IMR-90 (cell line): ENCODE data around the gene TMTC2. TPM values are rescaled to one million over a fixed set of nuclear protein-coding genes. Genes with fewer than 3 reads are reported as not detected.

Source experiments
- ATAC-seq: fragments of 200-7000 bp; cut with Tn5 transposase; 2 replicates; pipeline ENCODE4 v1.9.1; 2020; ENCODE audit warnings: low read depth, mild to moderate bottlenecking, moderate library complexity
- BruUV-seq: library from RNA; stranded (reverse); fragments of 400-500 nt; replicated peaks from 2 replicates; lab custom pipeline; 2021; lab: Mats Ljungman, UMichigan
- CTCF ChIA-PET: fragments of 300-600 bp; formaldehyde crosslinking; extraction: SDS; loops from one replicate; lab custom pipeline; 2021; ENCODE audit warnings: antibody characterized with exemption; lab: Yijun Ruan, JAX
- POLR2A ChIA-PET: fragments of 300-600 bp; sonication (Branson Sonifier 250); formaldehyde crosslinking; loops from one replicate; lab custom pipeline; 2022; ENCODE audit warnings: antibody characterized with exemption; ENCODE audit not compliant: unreplicated experiment; lab: Charles Lee
- DNase-seq: peaks from one replicate; pipeline ENCODE4 v3.0.0; 2013
- H2AFZ ChIP-seq: replicated peaks from 2 replicates; pipeline ENCODE3; 2013; ENCODE audit warnings: low read length, mild to moderate bottlenecking; ENCODE audit not compliant: poor library complexity
- H2AK5ac ChIP-seq: 2 replicates; pipeline ENCODE4 v1.6.1; 2013; ENCODE audit warnings: low read depth, low read length, inconsistent platforms
- H2AK9ac ChIP-seq: replicated peaks from 2 replicates; pipeline ENCODE3; 2013; ENCODE audit warnings: mild to moderate bottlenecking, low read depth, low read length, moderate library complexity; ENCODE audit not compliant: poor library complexity
- H2BK120ac ChIP-seq: 2 replicates; pipeline ENCODE4 v1.6.1; 2013; ENCODE audit warnings: low read depth, low read length, inconsistent platforms
- H2BK15ac ChIP-seq: 3 replicates; pipeline ENCODE4 v1.6.1; 2013; ENCODE audit warnings: low read depth, low read length, inconsistent platforms
- H2BK20ac ChIP-seq: 2 replicates; pipeline ENCODE4 v1.6.1; 2013; ENCODE audit warnings: low read depth, mild to moderate bottlenecking, inconsistent platforms, low read length, moderate library complexity
- H2BK5ac ChIP-seq: 2 replicates; pipeline ENCODE4 v1.6.1; 2013; ENCODE audit warnings: mild to moderate bottlenecking, low read depth, low read length, inconsistent platforms; ENCODE audit not compliant: poor library complexity, severe bottlenecking
- H3K14ac ChIP-seq: replicated peaks from 2 replicates; pipeline ENCODE4 v1.6.1; 2013; ENCODE audit warnings: low read depth, low read length, inconsistent platforms
- H3K18ac ChIP-seq: 2 replicates; pipeline ENCODE4 v1.6.1; 2013; ENCODE audit warnings: low read depth, low read length, control low read depth
- H3K23ac ChIP-seq: 2 replicates; pipeline ENCODE4 v1.6.1; 2013; ENCODE audit warnings: low read depth, low read length, inconsistent platforms
- H3K27ac ChIP-seq: 2 replicates; pipeline ENCODE4 v1.5.1; 2013; ENCODE audit warnings: mild to moderate bottlenecking, control low read depth, low read length; ENCODE audit not compliant: insufficient read depth
- H3K27me3 ChIP-seq: 2 replicates; pipeline ENCODE4 v1.6.1; 2013; ENCODE audit warnings: low read length; ENCODE audit not compliant: control insufficient read depth, insufficient read depth
- H3K36me3 ChIP-seq: 2 replicates; pipeline ENCODE4 v1.6.1; 2013; ENCODE audit warnings: low read length, mixed read lengths; ENCODE audit not compliant: control insufficient read depth, insufficient read depth
- H3K4ac ChIP-seq: 2 replicates; pipeline ENCODE4 v1.6.1; 2013; ENCODE audit warnings: low read depth, low read length, inconsistent platforms
- H3K4me1 ChIP-seq: 2 replicates; pipeline ENCODE4 v1.6.1; 2013; ENCODE audit warnings: low read length, mixed read lengths; ENCODE audit not compliant: control insufficient read depth, insufficient read depth
- H3K4me2 ChIP-seq: 2 replicates; pipeline ENCODE4 v1.6.1; 2013; ENCODE audit warnings: low read depth, mild to moderate bottlenecking, control low read depth, low read length, moderate library complexity
- H3K4me3 ChIP-seq: 2 replicates; pipeline ENCODE4 v1.5.1; 2013; ENCODE audit warnings: low read depth, mild to moderate bottlenecking, control low read depth, low read length, moderate library complexity; ENCODE audit not compliant: insufficient read depth
- H3K56ac ChIP-seq: 2 replicates; pipeline ENCODE4 v1.6.1; 2013; ENCODE audit warnings: low read length, inconsistent platforms; ENCODE audit not compliant: insufficient read depth; ENCODE audit errors: extremely low read depth
- H3K79me1 ChIP-seq, 2 experiments: 2 replicates each; pipeline ENCODE4 v1.6.1; 2013; ENCODE audit warnings: low read length in 2 of 2, inconsistent platforms in 1 of 2, low read depth in 1 of 2
- H3K9ac ChIP-seq: 2 replicates; pipeline ENCODE4 v1.6.1; 2013; ENCODE audit warnings: low read depth, low read length, control low read depth
- H3K9me1 ChIP-seq: 2 replicates; pipeline ENCODE4 v1.6.1; 2013; ENCODE audit warnings: low read length, inconsistent platforms; ENCODE audit not compliant: insufficient read depth
- H3K9me3 ChIP-seq: 2 replicates; pipeline ENCODE4 v1.6.1; 2013; ENCODE audit warnings: low read length; ENCODE audit not compliant: control insufficient read depth, insufficient read depth
- H4K20me1 ChIP-seq: 2 replicates; pipeline ENCODE4 v1.6.1; 2013; ENCODE audit warnings: low read length, inconsistent platforms; ENCODE audit not compliant: insufficient read depth
- H4K5ac ChIP-seq: 2 replicates; pipeline ENCODE4 v1.6.1; 2013; ENCODE audit warnings: mild to moderate bottlenecking, low read depth, low read length, control low read depth
- H4K8ac ChIP-seq, 2 experiments: 2 replicates each; pipeline ENCODE4 v1.6.1; 2013; ENCODE audit warnings: low read depth in 2 of 2, low read length in 2 of 2, control low read depth in 1 of 2, inconsistent platforms in 1 of 2
- H4K91ac ChIP-seq: 2 replicates; pipeline ENCODE4 v1.6.1; 2013; ENCODE audit warnings: low read depth, low read length, inconsistent platforms; ENCODE audit not compliant: insufficient read depth
- BHLHE40 ChIP-seq: fragments of 150-350 bp; IDR thresholded peaks from 2 replicates; pipeline ENCODE4 v1.6.1; 2016; ENCODE audit warnings: mild to moderate bottlenecking, low read depth, low read length
- CEBPB ChIP-seq: IDR thresholded peaks from 2 replicates; pipeline ENCODE4 v1.6.1; 2012; ENCODE audit warnings: low read depth, low read length, improper control_type of control experiment
- CHD1 ChIP-seq: IDR thresholded peaks from 2 replicates; pipeline ENCODE4 v1.6.1; 2012; ENCODE audit warnings: low read depth, low read length, improper control_type of control experiment
- ELK1 ChIP-seq: fragments of 150-350 bp; IDR thresholded peaks from 2 replicates; pipeline ENCODE4 v1.6.1; 2016; ENCODE audit warnings: low read depth, mild to moderate bottlenecking, low read length, moderate library complexity, borderline replicate concordance
- FOS ChIP-seq: fragments of 150-350 bp; IDR thresholded peaks from 2 replicates; pipeline ENCODE4 v1.6.1; 2016; ENCODE audit warnings: low read depth, low read length
- MAZ ChIP-seq: IDR thresholded peaks from 2 replicates; pipeline ENCODE4 v1.6.1; 2012; ENCODE audit warnings: low read depth, mild to moderate bottlenecking, low read length, improper control_type of control experiment, moderate library complexity, borderline replicate concordance
- MXI1 ChIP-seq: IDR thresholded peaks from 2 replicates; pipeline ENCODE4 v1.6.1; 2012; ENCODE audit warnings: low read depth, mild to moderate bottlenecking, low read length, moderate library complexity, borderline replicate concordance
- NFE2L2 ChIP-seq: fragments of 150-350 bp; IDR thresholded peaks from 2 replicates; pipeline ENCODE4 v1.6.1; 2016; ENCODE audit warnings: low read depth, mild to moderate bottlenecking, low read length
- POLR2A ChIP-seq: IDR thresholded peaks from 2 replicates; pipeline ENCODE4 v1.6.1; 2012; ENCODE audit warnings: mild to moderate bottlenecking, low read depth, low read length
- RAD21 ChIP-seq: IDR thresholded peaks from 2 replicates; pipeline ENCODE4 v1.6.1; 2012; ENCODE audit warnings: low read length, improper control_type of control experiment
- RCOR1 ChIP-seq: IDR thresholded peaks from 2 replicates; pipeline ENCODE4 v1.6.1; 2012; ENCODE audit warnings: mild to moderate bottlenecking, low read length, improper control_type of control experiment; ENCODE audit not compliant: insufficient replicate concordance
- RFX5 ChIP-seq: IDR thresholded peaks from 2 replicates; pipeline ENCODE4 v1.8.0; 2012; ENCODE audit warnings: low read depth, mild to moderate bottlenecking, low read length, moderate library complexity
- USF2 ChIP-seq: fragments of 150-350 bp; IDR thresholded peaks from 2 replicates; pipeline ENCODE4 v1.6.1; 2017; ENCODE audit warnings: mild to moderate bottlenecking, antibody characterized with exemption, low read length, low read depth
- WGBS, 2 experiments: methylation state at CpG; one replicate each; pipeline versions ENCODE4 v1.1.5 to v1.1.7; 2013; ENCODE audit warnings: missing lambda C conversion rate in 2 of 2; ENCODE audit not compliant: insufficient read length in 1 of 2; ENCODE audit errors: extremely low coverage in 2 of 2; 5-methylcytosine and 5-hydroxymethylcytosine counted together
- dilution Hi-C: fragments of 300-500 bp; cut with HindIII; formaldehyde crosslinking; loops from one replicate; pipeline ENCODE4 v1.14.3; 2018; ENCODE audit warnings: low sequenced_read_pairs; ENCODE audit not compliant: unreplicated experiment
- in situ Hi-C: fragments of 300-500 bp; cut with MboI; formaldehyde crosslinking; loops from 3 replicates; pipeline ENCODE4 v1.14.3; 2019; ENCODE audit warnings: low sequenced_read_pairs, inconsistent platforms, mixed read lengths
- intact Hi-C: fragments of 100-400 bp; cut with micrococcal nuclease; formaldehyde crosslinking; loops from 2 replicates; pipeline ENCODE4 v1.10.0; 2022
- polyA plus RNA-seq, 3 experiments: library from polyadenylated mRNA; depleted of rRNA; stranded (reverse); fragments of >200 nt; gene quantifications; 2 replicates each; pipeline ENCODE4 v1.2.3, GENCODE V29; 2012; ENCODE audit warnings: low replicate concordance in 1 of 3
- total RNA-seq: library from RNA; depleted of rRNA; stranded (reverse); fragments of >200 nt; gene quantifications from 2 replicates; pipeline ENCODE4 v1.2.3, GENCODE V29; 2012

Gene TMTC2
- total and polyA plus RNA-seq, 2 of the 4 experiments (the other 2 are of a cell fraction) = 0.56 to 1.4 TPM

GRCh38 chr12:82832096-82832495 is 145.4 kb downstream of the TMTC2 start:
- intact Hi-C loops = no loop called here
- no peak overlapping the region for H2AK9ac ChIP-seq
- H4K8ac ChIP-seq = no peak overlapping the region
- no peak overlapping the region for H2BK15ac ChIP-seq
- ChIA-PET CTCF (interaction anchor here (0.6 to 0.7 kb wide), 2 partner anchors 914 to 1675 kb away, joined by 3 to 5 read pairs; no protein-coding TSS in a partner anchor), POLR2A (no interaction called here)
- H3K56ac ChIP-seq = no peak overlapping the region
- no peaks in the 10 kb centered on the region for H3K36me3 ChIP-seq
- H3K9me1 ChIP-seq = no peaks in the 10 kb centered on the region
- H3K9ac ChIP-seq = no peak overlapping the region
- no peak overlapping the region for H3K4ac ChIP-seq
- no peak for ATAC-seq
- no peak overlapping the region for H4K5ac ChIP-seq
- no peak for DNase-seq
- H3K4me1 ChIP-seq = no peaks in the 10 kb centered on the region
- no peak overlapping the region for H4K91ac ChIP-seq
- H3K18ac ChIP-seq = no peak overlapping the region
- TF ChIP-seq BHLHE40 (no peak), CHD1 (no peak), NFE2L2 (no peak), RFX5 (no peak), MXI1 (no peak), RCOR1 (no peak), ELK1 (no peak), RAD21 (no peak), POLR2A (no peak), FOS (no peak), MAZ (no peak), CEBPB (no peak), USF2 (no peak)
- no peak overlapping the region for H3K14ac ChIP-seq
- no peak overlapping the region for H3K27ac ChIP-seq
- H4K20me1 ChIP-seq = no peaks in the 10 kb centered on the region
- no peak overlapping the region for H3K4me3 ChIP-seq
- H3K9me3 ChIP-seq = no peaks in the 10 kb centered on the region
- H2BK120ac ChIP-seq = no peak overlapping the region
- BruUV-seq = no TSS peak
- no peak overlapping the region for H2AK5ac ChIP-seq
- H3K79me1 ChIP-seq = no peaks in the 10 kb centered on the region
- no peaks in the 10 kb centered on the region for H3K27me3 ChIP-seq
- no peak overlapping the region for H2AFZ ChIP-seq
- in situ Hi-C loops = no loop called here
- dilution Hi-C loops = no loop called here
- no peak overlapping the region for H2BK20ac ChIP-seq
- H3K4me2 ChIP-seq = no peak overlapping the region
- H2BK5ac ChIP-seq = no peak overlapping the region
- H3K23ac ChIP-seq = no peak overlapping the region
- no CpG with 5 or more reads among the region's 2 CpGs for WGBS, 2 experiments
